HepG2 (cell line): ENCODE data around the gene SPTBN4. TPM values are rescaled to one million over a fixed set of nuclear protein-coding genes. Genes with fewer than 3 reads are reported as not detected.
A peak's percentile ranks its signal among the peaks of the same experiment; 100 is the strongest.

ENCODE experiments used
- CCAR2 ChIP-seq: fragments of 200-400 bp; formaldehyde crosslinking; optimal IDR thresholded peaks from 2 replicates; pipeline ENCODE3; 2018; ENCODE audit warnings: low read depth, mild to moderate bottlenecking, low read length, moderate library complexity
- CREBL2 ChIP-seq: sonication (generic); formaldehyde crosslinking; IDR thresholded peaks from 2 replicates; pipeline ENCODE4 v1.8.1; 2023; ENCODE audit warnings: missing genetic modification reagents, mild to moderate bottlenecking, borderline replicate concordance
- CREM ChIP-seq, 2 experiments: sonication (generic) in 1 of 2; formaldehyde crosslinking in 1 of 2; IDR thresholded peaks; 2 replicates each; pipeline versions ENCODE4 v1.4.0 to v1.6.1; 2016 to 2020; ENCODE audit warnings: antibody characterized with exemption in 1 of 2, mild to moderate bottlenecking in 1 of 2, missing genetic modification reagents in 1 of 2
- GABPB1 ChIP-seq: IDR thresholded peaks from 2 replicates; pipeline ENCODE4 v1.6.1; 2016; ENCODE audit warnings: mild to moderate bottlenecking, missing genetic modification reagents, moderate library complexity, missing compliant biosample characterization
- GZF1 ChIP-seq: sonication (generic); formaldehyde crosslinking; IDR thresholded peaks from 2 replicates; pipeline ENCODE4 v1.5.1; 2020; ENCODE audit warnings: mild to moderate bottlenecking, missing genetic modification reagents
- HOXD1 ChIP-seq: sonication (generic); formaldehyde crosslinking; IDR thresholded peaks from 2 replicates; pipeline ENCODE4 v1.5.0; 2020; ENCODE audit warnings: missing genetic modification reagents
- MED13 ChIP-seq: sonication (generic); formaldehyde crosslinking; IDR thresholded peaks from 2 replicates; pipeline ENCODE4 v1.5.0; 2020; ENCODE audit warnings: missing genetic modification reagents
- RARG ChIP-seq: sonication (generic); formaldehyde crosslinking; IDR thresholded peaks from 2 replicates; pipeline ENCODE4 v1.4.0; 2020; ENCODE audit warnings: low read depth, mild to moderate bottlenecking, missing genetic modification reagents
- RELA ChIP-seq: sonication (generic); formaldehyde crosslinking; IDR thresholded peaks from 2 replicates; pipeline ENCODE4 v1.4.0; 2020; ENCODE audit warnings: missing genetic modification reagents
- SETDB1 ChIP-seq: sonication (generic); formaldehyde crosslinking; IDR thresholded peaks from 2 replicates; pipeline ENCODE4 v1.5.1; 2020; ENCODE audit warnings: missing genetic modification reagents, mild to moderate bottlenecking, borderline replicate concordance
- SNAPC4 ChIP-seq: sonication (generic); formaldehyde crosslinking; IDR thresholded peaks from 2 replicates; pipeline ENCODE4 v1.4.0; 2020; ENCODE audit warnings: mild to moderate bottlenecking, missing genetic modification reagents
- TERF1 ChIP-seq: sonication (generic); formaldehyde crosslinking; IDR thresholded peaks from 2 replicates; pipeline ENCODE4 v1.8.0; 2022; ENCODE audit warnings: mild to moderate bottlenecking, missing genetic modification reagents, moderate library complexity
- THAP11 ChIP-seq: IDR thresholded peaks from 2 replicates; pipeline ENCODE4 v1.6.1; 2016; ENCODE audit warnings: missing biosample characterization, missing genetic modification reagents
- ZNF260 ChIP-seq: sonication (generic); formaldehyde crosslinking; IDR thresholded peaks from 2 replicates; pipeline ENCODE4 v1.4.0; 2020; ENCODE audit warnings: missing genetic modification reagents, low read depth, mild to moderate bottlenecking, borderline replicate concordance
- ZNF343 ChIP-seq: sonication (generic); formaldehyde crosslinking; IDR thresholded peaks from 2 replicates; pipeline ENCODE4 v1.4.0; 2020; ENCODE audit warnings: mild to moderate bottlenecking, missing genetic modification reagents
- ZNF7 ChIP-seq: IDR thresholded peaks from 2 replicates; pipeline ENCODE4 v1.6.1; 2016; ENCODE audit warnings: missing biosample characterization, missing genetic modification reagents
- ZNF710 ChIP-seq: sonication (generic); formaldehyde crosslinking; IDR thresholded peaks from 2 replicates; pipeline ENCODE4 v1.5.0; 2020; ENCODE audit warnings: mild to moderate bottlenecking, missing genetic modification reagents, borderline replicate concordance
- ZNF713 ChIP-seq: sonication (generic); formaldehyde crosslinking; IDR thresholded peaks from 2 replicates; pipeline ENCODE4 v1.4.0; 2020; ENCODE audit warnings: mild to moderate bottlenecking, missing genetic modification reagents
- ZNF776 ChIP-seq: sonication (generic); formaldehyde crosslinking; IDR thresholded peaks from 2 replicates; pipeline ENCODE4 v1.4.0; 2020; ENCODE audit warnings: mild to moderate bottlenecking, missing genetic modification reagents
- ZSCAN25 ChIP-seq: sonication (generic); formaldehyde crosslinking; IDR thresholded peaks from 2 replicates; pipeline ENCODE4 v1.8.0; 2022; ENCODE audit warnings: mild to moderate bottlenecking, missing genetic modification reagents
- polyA plus RNA-seq, 8 experiments: library from polyadenylated mRNA; depleted of rRNA in 3 of 8; stranded (reverse) in 7 of 8; unstranded in 1 of 8; fragments of >200 nt; fragmentation: Illumina TruSeq in 4 of 8; extraction: Trizol in 4 of 8; gene quantifications; 2 replicates each; pipeline versions ENCODE4 v1.2.1 to v1.2.3, GENCODE V29; 2011 to 2016; ENCODE audit warnings: low read depth in 4 of 8, missing spikeins in 1 of 8, mixed read lengths in 1 of 8; ENCODE audit not compliant: insufficient read depth in 1 of 8
- total RNA-seq, 5 experiments: library from RNA; depleted of rRNA; stranded (reverse); fragments of >200 nt; fragmentation: Illumina TruSeq; extraction: Trizol; gene quantifications; 2 replicates each; pipeline ENCODE4 v1.2.3, GENCODE V29; 2016; ENCODE audit warnings: low read depth in 1 of 5
- TF ChIP-seq, protein P1 (sequence below): sonication (generic); formaldehyde crosslinking; conservative IDR thresholded peaks from 2 replicates; pipeline ENCODE4 v1.5.0; 2020; ENCODE audit warnings: missing genetic modification reagents

SPTBN4 gene
- total and polyA plus RNA-seq, 2 of the 13 experiments (the other 11 are each of a cell fraction or from before 2014, with no cell fraction given) = 0.11 TPM

DNA sequence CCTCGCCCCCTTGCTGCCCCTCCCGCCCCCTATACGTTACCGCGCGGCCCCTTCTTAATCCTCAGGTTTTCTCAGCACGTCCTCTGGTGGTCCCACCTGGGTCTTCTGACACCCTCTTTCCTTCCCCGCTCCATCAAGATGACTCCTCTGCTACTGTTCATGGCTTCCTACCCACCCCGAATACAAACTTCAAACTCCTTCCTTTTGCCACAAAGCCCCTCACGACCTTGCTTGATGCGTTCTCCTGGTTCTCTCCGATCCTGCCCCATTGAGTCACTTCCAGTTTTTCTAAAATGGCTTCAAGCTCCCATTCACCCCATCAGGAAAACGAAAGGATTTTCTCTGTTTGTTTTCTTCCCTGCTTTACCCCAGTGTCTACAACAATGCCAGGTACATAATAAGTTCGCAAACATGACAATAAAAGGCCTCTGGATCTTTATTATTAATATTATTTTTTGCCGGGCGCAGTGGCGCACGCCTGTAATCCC, 21.9 kb upstream of the SPTBN4 start (continued):
- TF ChIP-seq SNAPC4 (0 out of 2 replicates have a peak, but pooled peaks have one; percentile 21), THAP11 (CRISPR knock-in tag) (no peak), HOXD1 (CRISPR knock-in tag) (no peak), CREM (IDR thresholded peaks at IDR 0.05) (0 out of 2 replicates have a peak, but pooled peaks have one; percentile 2), CREM (CRISPR knock-in tag; IDR thresholded peaks at IDR 0.05) (no peak), ZNF710 (peak; percentile 9; the same call in 1 of the 2 replicates), CCAR2 (no peak), RELA (CRISPR knock-in tag) (no peak), RARG (CRISPR knock-in tag) (no peak), ZNF260 (no peak), ZSCAN25 (no peak), ZNF7 (CRISPR knock-in tag) (no peak), TERF1 (CRISPR knock-in tag) (no peak), CREBL2 (no peak), ZNF343 (no peak), GZF1 (CRISPR knock-in tag) (no peak), MED13 (CRISPR knock-in tag) (no peak), ZNF713 (CRISPR knock-in tag) (no peak), SETDB1 (CRISPR knock-in tag) (no peak), ZNF776 (no peak), GABPB1 (CRISPR knock-in tag) (no peak; the same call in 1 of the 2 replicates)
- TF ChIP-seq, protein P1, sequence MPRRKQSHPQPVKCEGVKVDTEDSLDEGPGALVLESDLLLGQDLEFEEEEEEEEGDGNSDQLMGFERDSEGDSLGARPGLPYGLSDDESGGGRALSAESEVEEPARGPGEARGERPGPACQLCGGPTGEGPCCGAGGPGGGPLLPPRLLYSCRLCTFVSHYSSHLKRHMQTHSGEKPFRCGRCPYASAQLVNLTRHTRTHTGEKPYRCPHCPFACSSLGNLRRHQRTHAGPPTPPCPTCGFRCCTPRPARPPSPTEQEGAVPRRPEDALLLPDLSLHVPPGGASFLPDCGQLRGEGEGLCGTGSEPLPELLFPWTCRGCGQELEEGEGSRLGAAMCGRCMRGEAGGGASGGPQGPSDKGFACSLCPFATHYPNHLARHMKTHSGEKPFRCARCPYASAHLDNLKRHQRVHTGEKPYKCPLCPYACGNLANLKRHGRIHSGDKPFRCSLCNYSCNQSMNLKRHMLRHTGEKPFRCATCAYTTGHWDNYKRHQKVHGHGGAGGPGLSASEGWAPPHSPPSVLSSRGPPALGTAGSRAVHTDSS = no peak
